Caco-2 (cell line): ENCODE measurements around the gene NDUFS2. TPM values are rescaled to one million over a fixed set of nuclear protein-coding genes. Genes with fewer than 3 reads are reported as not detected.

Experiments
- BruUV-seq: library from RNA; stranded (reverse); fragments of 400-500 nt; replicated peaks from 2 replicates; lab custom pipeline; 2021; lab: Mats Ljungman, UMichigan
- CTCF ChIA-PET: fragments of 300-600 bp; sonication (Branson Sonifier 250); formaldehyde crosslinking; loops from one replicate; lab custom pipeline; 2022; ENCODE audit warnings: antibody characterized with exemption; lab: Charles Lee
- POLR2A ChIA-PET: fragments of 300-600 bp; sonication (Branson Sonifier 250); formaldehyde crosslinking; loops from one replicate; lab custom pipeline; 2022; ENCODE audit warnings: antibody characterized with exemption; lab: Charles Lee
- DNase-seq, 2 experiments: peaks; one replicate each; pipeline versions ENCODE4 v3.0.0 to v3.0.0-alpha.2; 2020 to 2022
- H3K27me3 ChIP-seq: replicated peaks from 2 replicates; pipeline ENCODE4 v1.6.0; 2011; ENCODE audit warnings: low read length; ENCODE audit not compliant: control insufficient read depth, insufficient read depth
- H3K36me3 ChIP-seq: 2 replicates; pipeline ENCODE4 v1.5.1; 2011; ENCODE audit warnings: low read length; ENCODE audit not compliant: control insufficient read depth, insufficient read depth
- H3K4me1 ChIP-seq: fragments of 250-450 bp; sonication (Bioruptor Pico); 2 replicates; pipeline ENCODE4 v1.5.1; 2020; ENCODE audit warnings: mild to moderate bottlenecking
- H3K4me3 ChIP-seq: 2 replicates; pipeline ENCODE4 v1.5.1; 2011; ENCODE audit warnings: low read depth, mild to moderate bottlenecking, control low read depth, low read length
- H3K9me3 ChIP-seq: fragments of 250-450 bp; sonication (Bioruptor Pico); 2 replicates; pipeline ENCODE4 v1.5.1; 2020; ENCODE audit warnings: mild to moderate bottlenecking, moderate library complexity
- H3K27ac Mint-ChIP-seq: one replicate; pipeline ENCODE4 v1.8.0; 2022; ENCODE audit warnings: mixed read lengths; ENCODE audit not compliant: unreplicated experiment
- H3K27me3 Mint-ChIP-seq: one replicate; pipeline ENCODE4 v1.8.0; 2022; ENCODE audit warnings: mixed read lengths; ENCODE audit not compliant: insufficient read depth, unreplicated experiment
- H3K36me3 Mint-ChIP-seq: one replicate; pipeline ENCODE4 v1.8.0; 2022; ENCODE audit warnings: mild to moderate bottlenecking, mixed read lengths; ENCODE audit not compliant: insufficient read depth, unreplicated experiment
- H3K4me1 Mint-ChIP-seq: one replicate; pipeline ENCODE4 v1.8.0; 2022; ENCODE audit warnings: low read depth, mixed read lengths; ENCODE audit not compliant: unreplicated experiment
- H3K4me3 Mint-ChIP-seq: one replicate; pipeline ENCODE4 v1.8.0; 2022; ENCODE audit warnings: mild to moderate bottlenecking, moderate library complexity, mixed read lengths; ENCODE audit not compliant: unreplicated experiment
- H3K9me3 Mint-ChIP-seq: one replicate; pipeline ENCODE4 v1.8.0; 2022; ENCODE audit warnings: mixed read lengths; ENCODE audit not compliant: unreplicated experiment
- intact Hi-C: fragments of 100-400 bp; cut with micrococcal nuclease; formaldehyde crosslinking; loops from one replicate; pipeline ENCODE4 v1.10.0; 2022; ENCODE audit not compliant: unreplicated experiment
- total RNA-seq: library from RNA; stranded (reverse); gene quantifications from 2 replicates; pipeline ENCODE4 v1.2.3, GENCODE V29; 2022
- TF ChIP-seq, protein P1 (sequence below), 2 experiments: fragments of 200-600 bp in 1 of 2; IDR thresholded peaks; 1 replicate in 1 of 2; 2 replicates in 1 of 2; pipeline versions ENCODE4 v1.5.1 to v1.8.0; 2011 to 2022; ENCODE audit warnings: antibody characterized with exemption in 1 of 2, control low read depth in 1 of 2, inconsistent platforms in 1 of 2, low read depth in 1 of 2, low read length in 1 of 2, mild to moderate bottlenecking in 1 of 2, moderate library complexity in 1 of 2; ENCODE audit not compliant: insufficient read depth in 1 of 2, severe bottlenecking in 1 of 2, unreplicated experiment in 1 of 2

The NDUFS2 gene
- total RNA-seq, 1 experiment from 2014 or later = 115 TPM

GRCh38 chr1:161226320-161226711, 24.1 kb downstream of the NDUFS2 start:
- H3K9me3 ChIP-seq = peaks cover 8% of the 10 kb centered on the region; the same call in 1 of the 2 replicates
- ChIA-PET CTCF (interaction anchor here (0.8 to 3.6 kb wide), 19 partner anchors 10 to 155 kb away, joined by 3 to 44 read pairs (median 7); partner anchors contain the start of genes B4GALT3, DEDD, NDUFS2 and SDHC), POLR2A (interaction anchor here (0.5 to 2.2 kb wide), 8 partner anchors 10 to 163 kb away, joined by 3 to 41 read pairs (median 14); partner anchors contain the start of genes NDUFS2, PCP4L1 and SDHC)
- intact Hi-C loops = no loop called here
- Mint-ChIP-seq H3K4me1 (peaks cover 42% of the 10 kb centered on the region), H3K9me3 (peaks cover 24% of the 10 kb centered on the region), H3K27ac (peak overlapping the region; percentile 97), H3K27me3 (no peaks in the 10 kb centered on the region), H3K36me3 (peaks cover 64% of the 10 kb centered on the region), H3K4me3 (peak overlapping the region; percentile 99)
- H3K27me3 ChIP-seq = no peaks in the 10 kb centered on the region
- peaks cover 44% of the 10 kb centered on the region for H3K4me1 ChIP-seq
- no peak for DNase-seq
- peak overlapping the region; percentile 69 for H3K4me3 ChIP-seq
- peaks cover 6% of the 10 kb centered on the region for H3K36me3 ChIP-seq
- TF ChIP-seq, protein P1, sequence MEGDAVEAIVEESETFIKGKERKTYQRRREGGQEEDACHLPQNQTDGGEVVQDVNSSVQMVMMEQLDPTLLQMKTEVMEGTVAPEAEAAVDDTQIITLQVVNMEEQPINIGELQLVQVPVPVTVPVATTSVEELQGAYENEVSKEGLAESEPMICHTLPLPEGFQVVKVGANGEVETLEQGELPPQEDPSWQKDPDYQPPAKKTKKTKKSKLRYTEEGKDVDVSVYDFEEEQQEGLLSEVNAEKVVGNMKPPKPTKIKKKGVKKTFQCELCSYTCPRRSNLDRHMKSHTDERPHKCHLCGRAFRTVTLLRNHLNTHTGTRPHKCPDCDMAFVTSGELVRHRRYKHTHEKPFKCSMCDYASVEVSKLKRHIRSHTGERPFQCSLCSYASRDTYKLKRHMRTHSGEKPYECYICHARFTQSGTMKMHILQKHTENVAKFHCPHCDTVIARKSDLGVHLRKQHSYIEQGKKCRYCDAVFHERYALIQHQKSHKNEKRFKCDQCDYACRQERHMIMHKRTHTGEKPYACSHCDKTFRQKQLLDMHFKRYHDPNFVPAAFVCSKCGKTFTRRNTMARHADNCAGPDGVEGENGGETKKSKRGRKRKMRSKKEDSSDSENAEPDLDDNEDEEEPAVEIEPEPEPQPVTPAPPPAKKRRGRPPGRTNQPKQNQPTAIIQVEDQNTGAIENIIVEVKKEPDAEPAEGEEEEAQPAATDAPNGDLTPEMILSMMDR (IDR thresholded peaks at IDR 0.05; ENCODE audit: insufficient read depth in 1 of 2, low read depth in 1 of 2, low read length in 1 of 2, severe bottlenecking in 1 of 2, unreplicated experiment in 1 of 2) = no peak
- BruUV-seq = no TSS peak

- H3K4me1 ChIP-seq = peaks cover 44% of the 10 kb centered on the region
- Mint-ChIP-seq H3K4me1 (peaks cover 42% of the 10 kb centered on the region), H3K4me3 (peak overlapping the region; percentile 99), H3K36me3 (peaks cover 60% of the 10 kb centered on the region), H3K27me3 (no peaks in the 10 kb centered on the region), H3K9me3 (peaks cover 22% of the 10 kb centered on the region), H3K27ac (peak overlapping the region; percentile 97)
- TF ChIP-seq, protein P1 (IDR thresholded peaks at IDR 0.05; ENCODE audit: insufficient read depth in 1 of 2, low read depth in 1 of 2, low read length in 1 of 2, severe bottlenecking in 1 of 2, unreplicated experiment in 1 of 2) = no peak
- no peak for DNase-seq
- no peaks in the 10 kb centered on the region for H3K27me3 ChIP-seq
- peaks cover 6% of the 10 kb centered on the region for H3K36me3 ChIP-seq
- intact Hi-C loops = loop anchor here (1.0 kb wide), 2 partner anchors 65 to 148 kb away; no protein-coding TSS in a partner anchor
- POLR2A ChIA-PET = interaction anchor here (1.7 to 2.2 kb wide), 2 partner anchors 10 to 24 kb away, joined by 11 to 41 read pairs; partner anchors contain the start of gene NDUFS2
- CTCF ChIA-PET = interaction anchor here (0.8 to 3.6 kb wide), 6 partner anchors 10 to 155 kb away, joined by 3 to 44 read pairs (median 14); no protein-coding TSS in a partner anchor
- H3K9me3 ChIP-seq = peaks cover 8% of the 10 kb centered on the region; the same call in 1 of the 2 replicates
- BruUV-seq = no TSS peak
- peak overlapping the region; percentile 69 for H3K4me3 ChIP-seq
These were observed 24.6 kb downstream of the NDUFS2 start for GRCh38 chr1:161226759-161227158.

GRCh38 chr1:161227196-161227871, 25.2 kb downstream of the NDUFS2 start:
- intact Hi-C loops = loop anchor here (1.0 kb wide), 2 partner anchors 64 to 147 kb away; no protein-coding TSS in a partner anchor
- Histone ChIP-seq H3K9me3 (peaks cover 5% of the 10 kb centered on the region; the same call in 1 of the 2 replicates), H3K27me3 (no peaks in the 10 kb centered on the region), H3K4me3 (peak overlapping the region; percentile 69), H3K4me1 (peaks cover 38% of the 10 kb centered on the region), H3K36me3 (peaks cover 6% of the 10 kb centered on the region)
- TF ChIP-seq, protein P1 (IDR thresholded peaks at IDR 0.05; ENCODE audit: insufficient read depth in 1 of 2, low read depth in 1 of 2, low read length in 1 of 2, severe bottlenecking in 1 of 2, unreplicated experiment in 1 of 2) = peak; percentile 76 to 84
- peak overlapping the region; percentile 97 for H3K27ac Mint-ChIP-seq
- H3K4me3 Mint-ChIP-seq = peak overlapping the region; percentile 99
- no peaks in the 10 kb centered on the region for H3K27me3 Mint-ChIP-seq
- ChIA-PET POLR2A (interaction anchor here (2.2 kb wide), 1 partner anchor 25 kb away, joined by 41 read pairs; the partner anchor contains the start of gene NDUFS2), CTCF (interaction anchor here (0.8 to 3.6 kb wide), 7 partner anchors 16 to 154 kb away, joined by 3 to 44 read pairs (median 3); no protein-coding TSS in a partner anchor)
- peak; percentile 72 to 82 for DNase-seq
- peaks cover 54% of the 10 kb centered on the region for H3K36me3 Mint-ChIP-seq
- peaks cover 16% of the 10 kb centered on the region for H3K9me3 Mint-ChIP-seq
- peaks cover 36% of the 10 kb centered on the region for H3K4me1 Mint-ChIP-seq
- no TSS peak for BruUV-seq
